PC-9 (cell line): ENCODE results near the gene FCGBP. TPM values are rescaled to one million over a fixed set of nuclear protein-coding genes. Genes with fewer than 3 reads are reported as not detected.

Experiments used
- BruUV-seq: library from RNA; stranded (reverse); fragments of 400-500 nt; replicated peaks from 2 replicates; lab custom pipeline; 2021; lab: Mats Ljungman, UMichigan
- CTCF ChIA-PET: fragments of 300-600 bp; sonication (Branson Sonifier 250); formaldehyde crosslinking; loops from one replicate; lab custom pipeline; 2022; ENCODE audit warnings: antibody characterized with exemption; lab: Charles Lee
- POLR2A ChIA-PET: fragments of 300-600 bp; sonication (Branson Sonifier 250); formaldehyde crosslinking; loops from one replicate; lab custom pipeline; 2022; ENCODE audit warnings: antibody characterized with exemption; ENCODE audit not compliant: unreplicated experiment; lab: Charles Lee
- DNase-seq, 2 experiments: peaks; one replicate each; pipeline versions ENCODE4 v3.0.0 to v3.0.0-alpha.2; 2015 to 2022; ENCODE audit warnings: mixed read lengths in 1 of 2
- H2AFZ ChIP-seq: fragments of 200-600 bp; sonication (generic); 2 replicates; pipeline ENCODE4 v1.8.1; 2017; ENCODE audit warnings: antibody characterized with exemption
- H3F3A ChIP-seq: fragments of 200-600 bp; sonication (generic); 2 replicates; pipeline ENCODE4 v1.8.1; 2017; ENCODE audit warnings: antibody characterized with exemption, mild to moderate bottlenecking, low read depth; ENCODE audit not compliant: insufficient read depth
- H3K27ac ChIP-seq: fragments of 200-600 bp; sonication (generic); 2 replicates; pipeline ENCODE4 v1.6.1; 2016; ENCODE audit warnings: mixed run types
- H3K27me3 ChIP-seq: fragments of 200-600 bp; sonication (generic); 2 replicates; pipeline ENCODE4 v1.6.1; 2016; ENCODE audit warnings: low read depth, mixed run types; ENCODE audit not compliant: insufficient read depth
- H3K36me3 ChIP-seq: fragments of 200-600 bp; sonication (generic); 2 replicates; pipeline ENCODE4 v1.6.1; 2016; ENCODE audit warnings: low read depth, mixed run types
- H3K4me1 ChIP-seq: fragments of 200-600 bp; sonication (generic); replicated peaks from 2 replicates; pipeline ENCODE4 v1.6.1; 2016; ENCODE audit warnings: mixed run types; ENCODE audit not compliant: insufficient read depth
- H3K4me2 ChIP-seq: fragments of 200-600 bp; sonication (generic); 2 replicates; pipeline ENCODE4 v1.6.1; 2017; ENCODE audit warnings: mixed run types
- H3K4me3 ChIP-seq: fragments of 200-600 bp; sonication (generic); 2 replicates; pipeline ENCODE4 v1.6.1; 2016; ENCODE audit warnings: mixed run types
- H3K79me2 ChIP-seq: fragments of 200-600 bp; sonication (generic); 2 replicates; pipeline ENCODE4 v1.6.1; 2017; ENCODE audit warnings: low read depth, mixed run types
- H3K9me2 ChIP-seq: fragments of 200-600 bp; sonication (generic); 2 replicates; pipeline ENCODE4 v1.8.1; 2017; ENCODE audit warnings: mild to moderate bottlenecking; ENCODE audit not compliant: insufficient read depth
- H3K9me3 ChIP-seq: fragments of 200-600 bp; sonication (generic); 2 replicates; pipeline ENCODE4 v1.8.1; 2016; ENCODE audit warnings: low read depth; ENCODE audit not compliant: insufficient read depth
- H4K20me1 ChIP-seq: fragments of 200-600 bp; sonication (generic); 2 replicates; pipeline ENCODE4 v1.8.1; 2017; ENCODE audit not compliant: insufficient read depth
- CTCF ChIP-seq: fragments of 200-600 bp; sonication (generic); conservative IDR thresholded peaks from 2 replicates; pipeline ENCODE4 v1.6.1; 2017; ENCODE audit warnings: mixed run types, antibody characterized with exemption, mild to moderate bottlenecking, moderate library complexity
- EZH2 ChIP-seq: fragments of 200-600 bp; sonication (generic); IDR thresholded peaks from 2 replicates; pipeline ENCODE4 v1.8.0; 2017; ENCODE audit warnings: antibody characterized with exemption, low read depth
- intact Hi-C: fragments of 100-400 bp; cut with micrococcal nuclease; formaldehyde crosslinking; loops from one replicate; pipeline ENCODE4 v1.10.0; 2022; ENCODE audit not compliant: unreplicated experiment
- total RNA-seq: library from RNA; stranded (reverse); gene quantifications from 2 replicates; pipeline ENCODE4 v1.2.3, GENCODE V29; 2021

Gene FCGBP
- total RNA-seq, 1 experiment from 2014 or later, result 5.8 TPM

- Histone ChIP-seq H2AFZ (no peak overlapping the region), H3K27ac (no peak overlapping the region), H3K4me1 (peaks cover 6% of the 10 kb centered on the region), H3K4me2 (no peak overlapping the region), H3K36me3 (no peaks in the 10 kb centered on the region), H3K4me3 (no peak overlapping the region), H3K79me2 (no peaks in the 10 kb centered on the region), H3K9me2 (no peaks in the 10 kb centered on the region), H3K9me3 (no peaks in the 10 kb centered on the region; the same call in 1 of the 2 replicates), H3K27me3 (no peaks in the 10 kb centered on the region), H3F3A (peaks cover 5% of the 10 kb centered on the region; the same call in 1 of the 2 replicates), H4K20me1 (no peaks in the 10 kb centered on the region)
- BruUV-seq, result no TSS peak
- no peak for DNase-seq
- ChIA-PET POLR2A (interaction anchor here (0.8 kb wide), 1 partner anchor 21 kb away, joined by 5 read pairs; no protein-coding TSS in a partner anchor), CTCF (no interaction called here)
- intact Hi-C loops, result no loop called here
- TF ChIP-seq EZH2 (no peak), CTCF (no peak)
Measured at GRCh38 chr19:39949026-39949747, 14.8 kb upstream of the FCGBP start.

- Histone ChIP-seq H2AFZ (no peak overlapping the region), H3K4me3 (no peak overlapping the region), H4K20me1 (no peaks in the 10 kb centered on the region), H3K4me2 (no peak overlapping the region), H3K27me3 (no peaks in the 10 kb centered on the region), H3F3A (peaks cover 10% of the 10 kb centered on the region; the same call in 1 of the 2 replicates), H3K27ac (no peak overlapping the region), H3K9me2 (no peaks in the 10 kb centered on the region), H3K4me1 (peaks cover 29% of the 10 kb centered on the region), H3K79me2 (no peaks in the 10 kb centered on the region), H3K9me3 (no peaks in the 10 kb centered on the region), H3K36me3 (no peaks in the 10 kb centered on the region)
- CTCF ChIA-PET, result no interaction called here
- BruUV-seq, result no TSS peak
- peak in 1 of 2 experiments; percentile 44 for DNase-seq
- POLR2A ChIA-PET, result no interaction called here
- intact Hi-C loops, result no loop called here
- TF ChIP-seq EZH2, result no peak
- TF ChIP-seq CTCF, result no peak
Measured at GRCh38 chr19:39946532-39946931, 12.1 kb upstream of the FCGBP start.

GRCh38 chr19:39943586-39943985, 9.2 kb upstream of the FCGBP start:
- ChIA-PET POLR2A (interaction anchor here (0.6 kb wide), 1 partner anchor 42 kb away, joined by 8 read pairs; no protein-coding TSS in a partner anchor), CTCF (no interaction called here)
- BruUV-seq, result no TSS peak
- Histone ChIP-seq H3K27me3 (no peaks in the 10 kb centered on the region), H3K79me2 (no peaks in the 10 kb centered on the region), H3K9me3 (peaks cover 6% of the 10 kb centered on the region; the same call in 1 of the 2 replicates), H3F3A (peaks cover 13% of the 10 kb centered on the region; the same call in 1 of the 2 replicates), H3K4me2 (peak overlapping the region; percentile 44; the same call in 1 of the 2 replicates), H3K4me3 (no peak overlapping the region), H3K27ac (peak overlapping the region; percentile 46; the same call in 1 of the 2 replicates), H4K20me1 (no peaks in the 10 kb centered on the region), H3K36me3 (no peaks in the 10 kb centered on the region), H2AFZ (no peak overlapping the region), H3K4me1 (peaks cover 32% of the 10 kb centered on the region), H3K9me2 (no peaks in the 10 kb centered on the region)
- no peak for DNase-seq
- intact Hi-C loops, result no loop called here
- TF ChIP-seq CTCF (no peak), EZH2 (no peak)
